Left cardiac atrium (tissue), 4 donors: ENCODE results near the gene TRIM33. TPM values are rescaled to one million over a fixed set of nuclear protein-coding genes. Genes with fewer than 3 reads are reported as not detected.
A peak's percentile ranks its signal among the peaks of the same experiment; 100 is the strongest.
"Not testable (repeated sequence)": the region's sequence is repeated elsewhere in the genome, so short reads cannot be mapped to it uniquely, and the experiment has no call there.

ENCODE experiments used
- ATAC-seq, 2 donors: fragments of 200-7000 bp; cut with Tn5 transposase; one replicate each; pipeline ENCODE4 v1.9.1; 2020; ENCODE audit warnings: mild to moderate bottlenecking in 2 of 2, moderate library complexity in 2 of 2
- DNase-seq: peaks from one replicate; pipeline ENCODE4 v3.0.0-alpha.2; 2020
- intact Hi-C, 2 donors: fragments of 100-400 bp; cut with DNase I; formaldehyde crosslinking; loops; one replicate each; pipeline versions ENCODE4 v1.14.1 to v1.15.1; 2022 to 2023
- total RNA-seq, 2 donors: library from RNA; stranded (reverse); fragmentation: NEBNext Ultra II Directional; extraction: Animal tissue kit (Norgen Biotek cat#: 25700); gene quantifications; one replicate each; pipeline ENCODE4 v1.2.1, GENCODE V29; 2021
- donor health status: DM: no; HTN: yes; CAD: no.
- donor health status: DM: no; HTN: yes; CAD: no; lungs with severe emphysema.
- donor health status: DM: yes; HTN: yes; CAD: no.
- donor health status: Dilated cardiomyopathy.

The TRIM33 gene
- total RNA-seq, 2 donors from 2014 or later, result 15.3 to 16.7 TPM

GRCh38 chr1:114369930-114370329, 141.1 kb downstream of the TRIM33 start:
- ATAC-seq (no peak), DNase-seq (no peak)
- intact Hi-C loops, result no loop called here

- DNase-seq, ATAC-seq, intact Hi-C loops: not testable (repeated sequence)
These were observed 141.6 kb downstream of the TRIM33 start for GRCh38 chr1:114369266-114369919.

- DNase-seq (no peak), ATAC-seq (no peak)
- intact Hi-C loops, result no loop called here
These were observed 142.3 kb downstream of the TRIM33 start for GRCh38 chr1:114368560-114369255.

- DNase-seq (no peak), ATAC-seq (no peak)
- intact Hi-C loops, result no loop called here
These were observed 143.2 kb downstream of the TRIM33 start for GRCh38 chr1:114367810-114368209.

GRCh38 chr1:114363230-114363629, 147.8 kb downstream of the TRIM33 start:
- intact Hi-C loops, DNase-seq, ATAC-seq: not testable (repeated sequence)

- ATAC-seq, result no peak
- intact Hi-C loops, result no loop called here
- no peak for DNase-seq
These were observed 151.2 kb downstream of the TRIM33 start for GRCh38 chr1:114359791-114360190.

GRCh38 chr1:114355240-114355639, 155.8 kb downstream of the TRIM33 start:
- intact Hi-C loops, result no loop called here
- DNase-seq, result no peak
- no peak for ATAC-seq

GRCh38 chr1:114353262-114353661, 157.7 kb downstream of the TRIM33 start:
- intact Hi-C loops, result no loop called here
- ATAC-seq, result peak; percentile 89 to 92
- peak; percentile 75 for DNase-seq

- no peak for DNase-seq
- intact Hi-C loops, result no loop called here
- ATAC-seq, result peak; percentile 28 to 66
These were observed 158.2 kb downstream of the TRIM33 start for GRCh38 chr1:114352797-114353196.

- no peak for DNase-seq
- no peak for ATAC-seq
- intact Hi-C loops, result no loop called here
These were observed 160.1 kb downstream of the TRIM33 start for GRCh38 chr1:114350731-114351445.

GRCh38 chr1:114349891-114350605, 161.0 kb downstream of the TRIM33 start:
- ATAC-seq, result no peak
- intact Hi-C loops, result loop anchor here in 1 of 2 donors (5.0 kb wide), 1 partner anchor 77 kb away; no protein-coding TSS in a partner anchor
- no peak for DNase-seq

GRCh38 chr1:114347431-114348209, 163.4 kb downstream of the TRIM33 start:
- DNase-seq (no peak), ATAC-seq (no peak)
- intact Hi-C loops, result loop anchor here in 1 of 2 donors (5.0 kb wide), 1 partner anchor 80 kb away; no protein-coding TSS in a partner anchor

GRCh38 chr1:114346480-114347029, 164.4 kb downstream of the TRIM33 start:
- peak; percentile 96 for DNase-seq
- intact Hi-C loops, result loop anchor here in 1 of 2 donors (5.0 kb wide), 1 partner anchor 81 kb away; no protein-coding TSS in a partner anchor
- ATAC-seq, result peak; percentile 98

GRCh38 chr1:114345930-114346479, 165.0 kb downstream of the TRIM33 start:
- intact Hi-C loops, result loop anchor here in 1 of 2 donors (5.0 kb wide), 1 partner anchor 81 kb away; no protein-coding TSS in a partner anchor
- ATAC-seq, result peak; percentile 50 to 78
- DNase-seq, result peak; percentile 39

- ATAC-seq (no peak), DNase-seq (no peak)
- intact Hi-C loops, result loop anchor here in 1 of 2 donors (5.0 kb wide), 1 partner anchor 83 kb away; no protein-coding TSS in a partner anchor
These were observed 166.3 kb downstream of the TRIM33 start for GRCh38 chr1:114344656-114345055.
